K562 (cell line): ENCODE measurements around the gene ZNF260. TPM values are rescaled to one million over a fixed set of nuclear protein-coding genes. Genes with fewer than 3 reads are reported as not detected.

Source experiments
- SRSF3 ChIP-seq: fragments of 200-400 bp; formaldehyde crosslinking; IDR thresholded peaks from 2 replicates; pipeline ENCODE4 v1.6.1; 2016; ENCODE audit warnings: mild to moderate bottlenecking, low read length, moderate library complexity; ENCODE audit not compliant: insufficient read depth
- polyA plus RNA-seq, 8 experiments: library from polyadenylated mRNA; depleted of rRNA in 4 of 8; stranded (reverse) in 5 of 8; unstranded in 3 of 8; fragments of >200 nt; fragmentation: Nextera tagmentation in 2 of 8; fragmentation: Illumina TruSeq in 1 of 8; extraction: Ambion mirVana in 2 of 8; extraction: Trizol in 1 of 8; gene quantifications; 2 replicates each; pipeline versions ENCODE4 v1.2.1 to v1.2.3, GENCODE V29; 2011 to 2014; ENCODE audit warnings: inconsistent platforms in 1 of 8, missing spikeins in 1 of 8
- total RNA-seq, 7 experiments: library from RNA; depleted of rRNA in 6 of 7; stranded (reverse); fragments of >200 nt in 6 of 7; fragmentation: Illumina TruSeq in 2 of 7; extraction: Trizol in 2 of 7; gene quantifications; 2 replicates each; pipeline versions ENCODE4 v1.2.1 to v1.2.3, GENCODE V29; 2011 to 2021; ENCODE audit warnings: low replicate concordance in 1 of 7
- TF ChIP-seq, protein P1 (sequence below): fragments of 250-450 bp; sonication (Bioruptor Pico); IDR thresholded peaks from 2 replicates; pipeline ENCODE4 v1.6.1; 2021; ENCODE audit warnings: mild to moderate bottlenecking

The ZNF260 gene
- total and polyA plus RNA-seq, 9 of the 15 experiments (the other 6 are each of a cell fraction or from before 2014, with no cell fraction given): 2.6 to 16.6 (median 5.8) TPM

- TF ChIP-seq, protein P1, sequence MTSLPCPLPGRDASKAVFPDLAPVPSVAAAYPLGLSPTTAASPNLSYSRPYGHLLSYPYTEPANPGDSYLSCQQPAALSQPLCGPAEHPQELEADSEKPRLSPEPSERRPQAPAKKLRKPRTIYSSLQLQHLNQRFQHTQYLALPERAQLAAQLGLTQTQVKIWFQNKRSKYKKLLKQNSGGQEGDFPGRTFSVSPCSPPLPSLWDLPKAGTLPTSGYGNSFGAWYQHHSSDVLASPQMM (CRISPR knock-in tag): no peak
- no peak for TF ChIP-seq SRSF3
Measured at GRCh38 chr19:36482876-36483275, 45.2 kb downstream of the ZNF260 start (continued).

Other genes starting within 250 kb of the ZNF260 start
Only the 7 nearest of the 8 such genes appear.
- 0.41 and 1.1 TPM in 2 replicates for gene ZFP14, start 149.1 kb downstream of the ZNF260 start, total RNA-seq (2014; rRNA removed)
- gene ZFP14, start 149.1 kb downstream of the ZNF260 start, total RNA-seq (2014; rRNA removed; fragmentation: Illumina TruSeq; extraction: Trizol): 1.5 and 2.1 TPM in 2 replicates
- 1.4 and 2.1 TPM in 2 replicates for gene ZFP14, start 149.1 kb downstream of the ZNF260 start, total RNA-seq (2015; rRNA removed; fragmentation: Illumina TruSeq; extraction: Trizol)
- gene ZFP14, start 149.1 kb downstream of the ZNF260 start, total RNA-seq (2021): 0.65 and 1.2 TPM in 2 replicates
- gene ZFP14, start 149.1 kb downstream of the ZNF260 start, polyA plus RNA-seq (2011; rRNA removed): 1.3 and 1.9 TPM in 2 replicates
- gene ZFP14, start 149.1 kb downstream of the ZNF260 start, polyA plus RNA-seq (2014; fragmentation: Illumina TruSeq; extraction: Trizol): 0.35 and 0.80 TPM in 2 replicates
- gene ZFP14, start 149.1 kb downstream of the ZNF260 start, polyA plus RNA-seq (2014; fragmentation: Nextera tagmentation; extraction: Ambion mirVana): 1 to 10 TPM; 1.6 to 1.7 TPM
- gene ZFP14, start 149.1 kb downstream of the ZNF260 start, polyA plus RNA-seq (2014; rRNA removed): 0.30 and 0.94 TPM in 2 replicates
- 2.0 and 2.2 TPM in 2 replicates for gene ZFP82, start 109.6 kb downstream of the ZNF260 start, total RNA-seq (2014; rRNA removed)
- gene ZFP82, start 109.6 kb downstream of the ZNF260 start, total RNA-seq (2014; rRNA removed; fragmentation: Illumina TruSeq; extraction: Trizol): 3.3 and 3.5 TPM in 2 replicates
- 2.6 and 3.2 TPM in 2 replicates for gene ZFP82, start 109.6 kb downstream of the ZNF260 start, total RNA-seq (2015; rRNA removed; fragmentation: Illumina TruSeq; extraction: Trizol)
- gene ZFP82, start 109.6 kb downstream of the ZNF260 start, total RNA-seq (2021): 2.3 and 2.5 TPM in 2 replicates
- gene ZFP82, start 109.6 kb downstream of the ZNF260 start, polyA plus RNA-seq (2011; rRNA removed): 2.4 and 7.0 TPM in 2 replicates
- 2.8 and 3.0 TPM in 2 replicates for gene ZFP82, start 109.6 kb downstream of the ZNF260 start, polyA plus RNA-seq (2014; fragmentation: Illumina TruSeq; extraction: Trizol)
- 1 to 10 TPM; 3.0 to 4.0 TPM for gene ZFP82, start 109.6 kb downstream of the ZNF260 start, polyA plus RNA-seq (2014; fragmentation: Nextera tagmentation; extraction: Ambion mirVana)
- 2.3 and 2.5 TPM in 2 replicates for gene ZFP82, start 109.6 kb downstream of the ZNF260 start, polyA plus RNA-seq (2014; rRNA removed)
- gene ZNF566, start 38.7 kb downstream of the ZNF260 start, total RNA-seq (2014; rRNA removed): 5.3 and 5.5 TPM in 2 replicates
- 10.6 and 15.2 TPM in 2 replicates for gene ZNF566, start 38.7 kb downstream of the ZNF260 start, total RNA-seq (2014; rRNA removed; fragmentation: Illumina TruSeq; extraction: Trizol)
- 6.3 and 7.6 TPM in 2 replicates for gene ZNF566, start 38.7 kb downstream of the ZNF260 start, total RNA-seq (2015; rRNA removed; fragmentation: Illumina TruSeq; extraction: Trizol)
- gene ZNF566, start 38.7 kb downstream of the ZNF260 start, total RNA-seq (2021): 7.9 and 9.7 TPM in 2 replicates
- 9.0 and 11.4 TPM in 2 replicates for gene ZNF566, start 38.7 kb downstream of the ZNF260 start, polyA plus RNA-seq (2011; rRNA removed)
- 6.2 and 8.4 TPM in 2 replicates for gene ZNF566, start 38.7 kb downstream of the ZNF260 start, polyA plus RNA-seq (2014; fragmentation: Illumina TruSeq; extraction: Trizol)
- 10 to 100 TPM in 1 of 2 experiments, 1 to 10 TPM in 1; 9.9 to 11.2 TPM for gene ZNF566, start 38.7 kb downstream of the ZNF260 start, polyA plus RNA-seq (2014; fragmentation: Nextera tagmentation; extraction: Ambion mirVana)
- gene ZNF566, start 38.7 kb downstream of the ZNF260 start, polyA plus RNA-seq (2014; rRNA removed): 8.0 and 9.8 TPM in 2 replicates
- gene ZNF529, start 45.0 kb upstream of the ZNF260 start, total RNA-seq (2014; rRNA removed): 4.1 and 5.4 TPM in 2 replicates
- 7.9 and 10.5 TPM in 2 replicates for gene ZNF529, start 45.0 kb upstream of the ZNF260 start, total RNA-seq (2014; rRNA removed; fragmentation: Illumina TruSeq; extraction: Trizol)
- gene ZNF529, start 45.0 kb upstream of the ZNF260 start, total RNA-seq (2015; rRNA removed; fragmentation: Illumina TruSeq; extraction: Trizol): 4.8 and 5.0 TPM in 2 replicates
- gene ZNF529, start 45.0 kb upstream of the ZNF260 start, total RNA-seq (2021): 6.2 and 10.4 TPM in 2 replicates
- 12.6 and 13.6 TPM in 2 replicates for gene ZNF529, start 45.0 kb upstream of the ZNF260 start, polyA plus RNA-seq (2011; rRNA removed)
- 6.5 and 6.7 TPM in 2 replicates for gene ZNF529, start 45.0 kb upstream of the ZNF260 start, polyA plus RNA-seq (2014; fragmentation: Illumina TruSeq; extraction: Trizol)
- 1 to 10 TPM; 2.4 to 3.2 TPM for gene ZNF529, start 45.0 kb upstream of the ZNF260 start, polyA plus RNA-seq (2014; fragmentation: Nextera tagmentation; extraction: Ambion mirVana)
- 6.3 and 6.9 TPM in 2 replicates for gene ZNF529, start 45.0 kb upstream of the ZNF260 start, polyA plus RNA-seq (2014; rRNA removed)
- 0.27 TPM in 1 of 2 replicates, not detected in the other for gene ZNF382, start 77.0 kb upstream of the ZNF260 start, total RNA-seq (2014; rRNA removed)
- gene ZNF382, start 77.0 kb upstream of the ZNF260 start, total RNA-seq (2014; rRNA removed; fragmentation: Illumina TruSeq; extraction: Trizol): 0.06 and 0.22 TPM in 2 replicates
- gene ZNF382, start 77.0 kb upstream of the ZNF260 start, total RNA-seq (2015; rRNA removed; fragmentation: Illumina TruSeq; extraction: Trizol): 0.08 TPM in 1 of 2 replicates, not detected in the other
- gene ZNF382, start 77.0 kb upstream of the ZNF260 start, total RNA-seq (2021): 0.18 TPM in 1 of 2 replicates, not detected in the other
- gene ZNF382, start 77.0 kb upstream of the ZNF260 start, polyA plus RNA-seq (2011; rRNA removed): 0.10 and 0.14 TPM in 2 replicates
- gene ZNF382, start 77.0 kb upstream of the ZNF260 start, polyA plus RNA-seq (2014; fragmentation: Illumina TruSeq; extraction: Trizol): not detected in 2 replicates
- gene ZNF382, start 77.0 kb upstream of the ZNF260 start, polyA plus RNA-seq (2014; fragmentation: Nextera tagmentation; extraction: Ambion mirVana): under 1 TPM in 1 of 2 experiments, not detected in 1; 0.04 TPM
- 0.96 TPM in 1 of 2 replicates, not detected in the other for gene ZNF382, start 77.0 kb upstream of the ZNF260 start, polyA plus RNA-seq (2014; rRNA removed)
- 0.41 and 1.2 TPM in 2 replicates for gene ZNF461, start 138.6 kb upstream of the ZNF260 start, total RNA-seq (2014; rRNA removed)
- 0.45 and 0.91 TPM in 2 replicates for gene ZNF461, start 138.6 kb upstream of the ZNF260 start, total RNA-seq (2014; rRNA removed; fragmentation: Illumina TruSeq; extraction: Trizol)
- 0.38 and 0.80 TPM in 2 replicates for gene ZNF461, start 138.6 kb upstream of the ZNF260 start, total RNA-seq (2015; rRNA removed; fragmentation: Illumina TruSeq; extraction: Trizol)
- gene ZNF461, start 138.6 kb upstream of the ZNF260 start, total RNA-seq (2021): 0.20 and 0.45 TPM in 2 replicates
- gene ZNF461, start 138.6 kb upstream of the ZNF260 start, polyA plus RNA-seq (2011; rRNA removed): 0.15 and 0.74 TPM in 2 replicates
- gene ZNF461, start 138.6 kb upstream of the ZNF260 start, polyA plus RNA-seq (2014; fragmentation: Illumina TruSeq; extraction: Trizol): 0.34 and 0.66 TPM in 2 replicates
- gene ZNF461, start 138.6 kb upstream of the ZNF260 start, polyA plus RNA-seq (2014; fragmentation: Nextera tagmentation; extraction: Ambion mirVana): under 1 TPM; 0.29 to 0.48 TPM
- 0.32 and 0.65 TPM in 2 replicates for gene ZNF461, start 138.6 kb upstream of the ZNF260 start, polyA plus RNA-seq (2014; rRNA removed)
- 3.1 TPM in 2 replicates for gene ZNF567, start 159.3 kb upstream of the ZNF260 start, total RNA-seq (2014; rRNA removed)
- 8.4 and 9.9 TPM in 2 replicates for gene ZNF567, start 159.3 kb upstream of the ZNF260 start, total RNA-seq (2014; rRNA removed; fragmentation: Illumina TruSeq; extraction: Trizol)
- gene ZNF567, start 159.3 kb upstream of the ZNF260 start, total RNA-seq (2015; rRNA removed; fragmentation: Illumina TruSeq; extraction: Trizol): 5.8 and 7.2 TPM in 2 replicates
- gene ZNF567, start 159.3 kb upstream of the ZNF260 start, total RNA-seq (2021): 4.7 and 4.9 TPM in 2 replicates
- 4.5 and 11.5 TPM in 2 replicates for gene ZNF567, start 159.3 kb upstream of the ZNF260 start, polyA plus RNA-seq (2011; rRNA removed)
- 6.2 and 7.4 TPM in 2 replicates for gene ZNF567, start 159.3 kb upstream of the ZNF260 start, polyA plus RNA-seq (2014; fragmentation: Illumina TruSeq; extraction: Trizol)
- 10 to 100 TPM in 1 of 2 experiments, 1 to 10 TPM in 1; 7.6 to 10.5 TPM for gene ZNF567, start 159.3 kb upstream of the ZNF260 start, polyA plus RNA-seq (2014; fragmentation: Nextera tagmentation; extraction: Ambion mirVana)
- 3.6 and 4.1 TPM in 2 replicates for gene ZNF567, start 159.3 kb upstream of the ZNF260 start, polyA plus RNA-seq (2014; rRNA removed)